Right renal pelvis (tissue), 4 donors: ENCODE results near the gene ADK. TPM values are rescaled to one million over a fixed set of nuclear protein-coding genes. Genes with fewer than 3 reads are reported as not detected.
"Not testable (repeated sequence)": the region's sequence is repeated elsewhere in the genome, so short reads cannot be mapped to it uniquely, and the experiment has no call there.

Experiments
- DNase-seq, 4 donors: peaks; one replicate each; pipeline ENCODE4 v3.0.0-alpha.2; 2013; ENCODE audit warnings: low read depth in 4 of 4, low spot score in 3 of 4, missing footprints in 1 of 4
- polyA plus RNA-seq, 4 donors: library from polyadenylated mRNA; unstranded; fragments of 120-200 nt; gene quantifications; one replicate each; pipeline ENCODE4 v1.2.1, GENCODE V29; 2013; ENCODE audit not compliant: insufficient read length in 4 of 4

Gene ADK
- polyA plus RNA-seq, 4 donors: 31.1 to 37.3 (median 33.0) TPM

GRCh38 chr10:74518061-74518460, 367.0 kb downstream of the ADK start:
- no peak for DNase-seq

- no peak for DNase-seq
These were observed 370.5 kb downstream of the ADK start for GRCh38 chr10:74521526-74521925.

GRCh38 chr10:74523199-74523598, 372.2 kb downstream of the ADK start:
- no peak for DNase-seq

GRCh38 chr10:74525885-74526284, 374.9 kb downstream of the ADK start:
- DNase-seq: no peak

GRCh38 chr10:74527611-74528010, 376.6 kb downstream of the ADK start:
- DNase-seq: not testable (repeated sequence)

GRCh38 chr10:74529205-74529604, 378.2 kb downstream of the ADK start:
- DNase-seq: no peak

- no peak for DNase-seq
These were observed 380.0 kb downstream of the ADK start for GRCh38 chr10:74530981-74531380.

GRCh38 chr10:74539317-74539716, 388.3 kb downstream of the ADK start:
- DNase-seq: no peak

- no peak for DNase-seq
These were observed 390.4 kb downstream of the ADK start for GRCh38 chr10:74541375-74541774.

GRCh38 chr10:74542077-74542476, 391.1 kb downstream of the ADK start:
- no peak for DNase-seq

GRCh38 chr10:74543276-74543675, 392.3 kb downstream of the ADK start:
- DNase-seq: no peak

- no peak for DNase-seq
These were observed 393.1 kb downstream of the ADK start for GRCh38 chr10:74544106-74544505.

GRCh38 chr10:74548676-74549075, 397.7 kb downstream of the ADK start:
- DNase-seq: no peak

GRCh38 chr10:74556072-74556705, 405.2 kb downstream of the ADK start:
- no peak for DNase-seq

GRCh38 chr10:74557098-74557497, 406.1 kb downstream of the ADK start:
- DNase-seq: no peak

GRCh38 chr10:74558403-74558802, 407.4 kb downstream of the ADK start:
- DNase-seq: no peak

GRCh38 chr10:74558897-74559296, 407.9 kb downstream of the ADK start:
- no peak for DNase-seq

GRCh38 chr10:74568896-74569295, 417.9 kb downstream of the ADK start:
- not testable (repeated sequence) for DNase-seq

- DNase-seq: not testable (repeated sequence)
These were observed 422.5 kb downstream of the ADK start for GRCh38 chr10:74573497-74573896.

GRCh38 chr10:74575191-74575720, 424.2 kb downstream of the ADK start:
- DNase-seq: no peak

GRCh38 chr10:74575912-74576311, 424.9 kb downstream of the ADK start:
- DNase-seq: no peak

- no peak for DNase-seq
These were observed 425.6 kb downstream of the ADK start for GRCh38 chr10:74576586-74576985.

- DNase-seq: not testable (repeated sequence)
These were observed 429.4 kb downstream of the ADK start for GRCh38 chr10:74580438-74580837.
